ENCODE results near the gene ELMO3. TPM values are rescaled to one million over a fixed set of nuclear protein-coding genes. Genes with fewer than 3 reads are reported as not detected.
A peak's percentile ranks its signal among the peaks of the same experiment; 100 is the strongest.

The ELMO3 gene
- total and polyA plus RNA-seq, 2 of the 13 experiments (the other 11 are each of a cell fraction or from before 2014, with no cell fraction given): 2.6 to 4.0 TPM

GRCh38 chr16:67177743-67178699, 20.9 kb upstream of the ELMO3 start (continued):
- TF ChIP-seq SKIL (CRISPR knock-in tag; IDR thresholded peaks at IDR 0.05; ENCODE audit: borderline replicate concordance) (peak; percentile 45; the same call in 1 of the 2 replicates), ZBTB7A (CRISPR knock-in tag; IDR thresholded peaks at IDR 0.05) (peak; percentile 21; the same call in 1 of the 2 replicates), CEBPG (CRISPR knock-in tag; IDR thresholded peaks at IDR 0.05) (0 out of 2 replicates have a peak, but pooled peaks have one; percentile 25), KLF6 (CRISPR knock-in tag; IDR thresholded peaks at IDR 0.05) (no peak), ZNF672 (CRISPR knock-in tag; IDR thresholded peaks at IDR 0.05) (0 out of 2 replicates have a peak, but pooled peaks have one; percentile 51), ZNF7 (CRISPR knock-in tag; IDR thresholded peaks at IDR 0.05) (no peak), ZNF224 (CRISPR knock-in tag; IDR thresholded peaks at IDR 0.05) (no peak), ZMYM3 (CRISPR knock-in tag; IDR thresholded peaks at IDR 0.05) (peak; percentile 84), ZNF317 (CRISPR knock-in tag; IDR thresholded peaks at IDR 0.05) (no peak), SOX13 (IDR thresholded peaks at IDR 0.05) (no peak), SOX13 (CRISPR knock-in tag; conservative IDR thresholded peaks at IDR 0.05 in 1 of 2, IDR thresholded peaks at IDR 0.05 in 1 of 2) (peak in 1 of 2 experiments; percentile 19; a peak in 1 of 4 replicates), MBNL3 (CRISPR knock-in tag; conservative IDR thresholded peaks at IDR 0.05) (no peak), PAXIP1 (CRISPR knock-in tag; conservative IDR thresholded peaks at IDR 0.05) (no peak), ZBTB34 (CRISPR knock-in tag; IDR thresholded peaks at IDR 0.05) (no peak), CBX2 (IDR thresholded peaks at IDR 0.05; ENCODE audit: low read depth, low read length) (no peak), CBX2 (CRISPR knock-in tag; IDR thresholded peaks at IDR 0.05; ENCODE audit: low read depth) (no peak; the same call in 1 of the 2 replicates), ZFP82 (CRISPR knock-in tag; IDR thresholded peaks at IDR 0.05; ENCODE audit: borderline replicate concordance) (no peak)
- TF ChIP-seq, protein P1, sequence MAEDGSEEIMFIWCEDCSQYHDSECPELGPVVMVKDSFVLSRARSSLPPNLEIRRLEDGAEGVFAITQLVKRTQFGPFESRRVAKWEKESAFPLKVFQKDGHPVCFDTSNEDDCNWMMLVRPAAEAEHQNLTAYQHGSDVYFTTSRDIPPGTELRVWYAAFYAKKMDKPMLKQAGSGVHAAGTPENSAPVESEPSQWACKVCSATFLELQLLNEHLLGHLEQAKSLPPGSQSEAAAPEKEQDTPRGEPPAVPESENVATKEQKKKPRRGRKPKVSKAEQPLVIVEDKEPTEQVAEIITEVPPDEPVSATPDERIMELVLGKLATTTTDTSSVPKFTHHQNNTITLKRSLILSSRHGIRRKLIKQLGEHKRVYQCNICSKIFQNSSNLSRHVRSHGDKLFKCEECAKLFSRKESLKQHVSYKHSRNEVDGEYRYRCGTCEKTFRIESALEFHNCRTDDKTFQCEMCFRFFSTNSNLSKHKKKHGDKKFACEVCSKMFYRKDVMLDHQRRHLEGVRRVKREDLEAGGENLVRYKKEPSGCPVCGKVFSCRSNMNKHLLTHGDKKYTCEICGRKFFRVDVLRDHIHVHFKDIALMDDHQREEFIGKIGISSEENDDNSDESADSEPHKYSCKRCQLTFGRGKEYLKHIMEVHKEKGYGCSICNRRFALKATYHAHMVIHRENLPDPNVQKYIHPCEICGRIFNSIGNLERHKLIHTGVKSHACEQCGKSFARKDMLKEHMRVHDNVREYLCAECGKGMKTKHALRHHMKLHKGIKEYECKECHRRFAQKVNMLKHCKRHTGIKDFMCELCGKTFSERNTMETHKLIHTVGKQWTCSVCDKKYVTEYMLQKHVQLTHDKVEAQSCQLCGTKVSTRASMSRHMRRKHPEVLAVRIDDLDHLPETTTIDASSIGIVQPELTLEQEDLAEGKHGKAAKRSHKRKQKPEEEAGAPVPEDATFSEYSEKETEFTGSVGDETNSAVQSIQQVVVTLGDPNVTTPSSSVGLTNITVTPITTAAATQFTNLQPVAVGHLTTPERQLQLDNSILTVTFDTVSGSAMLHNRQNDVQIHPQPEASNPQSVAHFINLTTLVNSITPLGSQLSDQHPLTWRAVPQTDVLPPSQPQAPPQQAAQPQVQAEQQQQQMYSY (CRISPR knock-in tag; IDR thresholded peaks at IDR 0.05): no peak

All from HepG2 (cell line).